ENCODE results near the gene UVRAG. TPM values are rescaled to one million over a fixed set of nuclear protein-coding genes. Genes with fewer than 3 reads are reported as not detected.

The UVRAG gene
- total RNA-seq, 3 donors from 2014 or later (not counting 1 experiment from before 2014, with no cell fraction given) = 39.9 to 52.5 (median 41.4) TPM

- WGBS (ENCODE audit: insufficient coverage) = 100% methylated on average over 2 of the region's 6 CpGs
- H3K27ac Mint-ChIP-seq = peak overlapping the region; percentile 30 to 48
Observed at GRCh38 chr11:75855206-75855605, 40.2 kb downstream of the UVRAG start.

GRCh38 chr11:75856912-75857311, 41.9 kb downstream of the UVRAG start:
- TF ChIP-seq CTCF (IDR thresholded peaks at IDR 0.05) = no peak
- Mint-ChIP-seq H3K27ac (peak overlapping the region; percentile 78 to 81), H3K4me3 (peak overlapping the region; percentile 37), H3K9me3 (no peaks in the 10 kb centered on the region), H3K27me3 (ENCODE audit: low read depth in 2 of 2) (no peaks in the 10 kb centered on the region), H3K4me1 (peaks cover 24 to 42% of the 10 kb centered on the region in 2 donors), H3K36me3 (no peaks in the 10 kb centered on the region)
- no peaks in the 10 kb centered on the region for H3K27me3 ChIP-seq (ENCODE audit: control insufficient read depth, insufficient read depth, low read length)
- no peaks in the 10 kb centered on the region for H3K9me3 ChIP-seq (ENCODE audit: control insufficient read depth, insufficient read depth, low read length)
- ATAC-seq (no peak), DNase-seq (no peak)
- peaks cover 9% of the 10 kb centered on the region for H3K36me3 ChIP-seq (ENCODE audit: control insufficient read depth, insufficient read depth, low read length)
- H3K4me3 ChIP-seq (ENCODE audit: low read length) = no peak overlapping the region
- WGBS (ENCODE audit: insufficient coverage) = 77% methylated on average over 3 of the region's 3 CpGs
- peak overlapping the region; percentile 22 for H3K27ac ChIP-seq (ENCODE audit: low read length)
- intact Hi-C loops (cut with micrococcal nuclease) = loop anchor here (5.0 kb wide), 1 partner anchor 35 kb away; no protein-coding TSS in a partner anchor
- peaks cover 9% of the 10 kb centered on the region for H3K4me1 ChIP-seq (ENCODE audit: control insufficient read depth, insufficient read depth, low read length)

More at GRCh38 chr11:75855206-75855605, 40.2 kb downstream of the UVRAG start:
- no peak overlapping the region for H3K4me3 ChIP-seq (ENCODE audit: low read length)
- no peaks in the 10 kb centered on the region for H3K9me3 ChIP-seq (ENCODE audit: control insufficient read depth, insufficient read depth, low read length)
- peaks cover 9% of the 10 kb centered on the region for H3K36me3 ChIP-seq (ENCODE audit: control insufficient read depth, insufficient read depth, low read length)
- DNase-seq = no peak
- peaks cover 9% of the 10 kb centered on the region for H3K4me1 ChIP-seq (ENCODE audit: control insufficient read depth, insufficient read depth, low read length)
- H3K27me3 Mint-ChIP-seq (ENCODE audit: low read depth in 2 of 2) = no peaks in the 10 kb centered on the region
- peaks cover 38 to 51% of the 10 kb centered on the region in 2 donors for H3K4me1 Mint-ChIP-seq
- no peak for ATAC-seq
- H3K9me3 Mint-ChIP-seq = no peaks in the 10 kb centered on the region
- intact Hi-C loops (cut with micrococcal nuclease) = loop anchor here (5.0 kb wide), 1 partner anchor 33 kb away; no protein-coding TSS in a partner anchor
- no peak for TF ChIP-seq CTCF (IDR thresholded peaks at IDR 0.05)
- H3K36me3 Mint-ChIP-seq = no peaks in the 10 kb centered on the region
- H3K27ac ChIP-seq (ENCODE audit: low read length) = no peak overlapping the region
- H3K4me3 Mint-ChIP-seq = no peak overlapping the region
- no peaks in the 10 kb centered on the region for H3K27me3 ChIP-seq (ENCODE audit: control insufficient read depth, insufficient read depth, low read length)

- H3K4me1 Mint-ChIP-seq = peaks cover 24 to 50% of the 10 kb centered on the region in 2 donors
- H3K27ac Mint-ChIP-seq = peak overlapping the region; percentile 78 to 81
- DNase-seq (no peak), ATAC-seq (peak in 2 of 3 donors; percentile 50 to 63)
- H3K9me3 Mint-ChIP-seq = no peaks in the 10 kb centered on the region
- H3K27me3 Mint-ChIP-seq (ENCODE audit: low read depth in 2 of 2) = no peaks in the 10 kb centered on the region
- H3K27ac ChIP-seq (ENCODE audit: low read length) = peak overlapping the region; percentile 20
- peaks cover 3% of the 10 kb centered on the region for H3K36me3 ChIP-seq (ENCODE audit: control insufficient read depth, insufficient read depth, low read length)
- TF ChIP-seq CTCF (IDR thresholded peaks at IDR 0.05) = no peak
- no peaks in the 10 kb centered on the region for H3K36me3 Mint-ChIP-seq
- H3K4me1 ChIP-seq (ENCODE audit: control insufficient read depth, insufficient read depth, low read length) = peaks cover 9% of the 10 kb centered on the region
- no peaks in the 10 kb centered on the region for H3K27me3 ChIP-seq (ENCODE audit: control insufficient read depth, insufficient read depth, low read length)
- H3K4me3 ChIP-seq (ENCODE audit: low read length) = no peak overlapping the region
- intact Hi-C loops (cut with micrococcal nuclease) = loop anchor here (5.0 kb wide), 1 partner anchor 36 kb away; no protein-coding TSS in a partner anchor
- H3K9me3 ChIP-seq (ENCODE audit: control insufficient read depth, insufficient read depth, low read length) = no peaks in the 10 kb centered on the region
- peak overlapping the region; percentile 72 for H3K4me3 Mint-ChIP-seq
Observed at GRCh38 chr11:75858042-75858441, 43.0 kb downstream of the UVRAG start.

- peak; percentile 66 to 78 (median 78) for ATAC-seq
- H3K4me3 Mint-ChIP-seq = peak overlapping the region; percentile 72
- peaks cover 3% of the 10 kb centered on the region for H3K36me3 ChIP-seq (ENCODE audit: control insufficient read depth, insufficient read depth, low read length)
Observed at GRCh38 chr11:75858613-75859012, 43.6 kb downstream of the UVRAG start.

More at GRCh38 chr11:75858613-75859012, 43.6 kb downstream of the UVRAG start:
- peak overlapping the region; percentile 78 to 81 for H3K27ac Mint-ChIP-seq
- Histone ChIP-seq H3K27ac (ENCODE audit: low read length) (peak overlapping the region; percentile 29), H3K4me3 (ENCODE audit: low read length) (no peak overlapping the region), H3K9me3 (ENCODE audit: control insufficient read depth, insufficient read depth, low read length) (no peaks in the 10 kb centered on the region), H3K4me1 (ENCODE audit: control insufficient read depth, insufficient read depth, low read length) (peaks cover 9% of the 10 kb centered on the region), H3K27me3 (ENCODE audit: control insufficient read depth, insufficient read depth, low read length) (no peaks in the 10 kb centered on the region)
- intact Hi-C loops (cut with micrococcal nuclease) = loop anchor here (5.0 kb wide), 1 partner anchor 36 kb away; no protein-coding TSS in a partner anchor
- no peaks in the 10 kb centered on the region for H3K9me3 Mint-ChIP-seq
- no peaks in the 10 kb centered on the region for H3K36me3 Mint-ChIP-seq
- DNase-seq = no peak
- no CpG with 5 or more reads among the region's 3 CpGs for WGBS (ENCODE audit: insufficient coverage)
- H3K27me3 Mint-ChIP-seq (ENCODE audit: low read depth in 2 of 2) = no peaks in the 10 kb centered on the region
- H3K4me1 Mint-ChIP-seq = peaks cover 24 to 50% of the 10 kb centered on the region in 2 donors
- TF ChIP-seq CTCF (IDR thresholded peaks at IDR 0.05) = no peak

Data from natural killer cell (primary cell).